ENCODE data around the gene PTGER3. TPM values are rescaled to one million over a fixed set of nuclear protein-coding genes. Genes with fewer than 3 reads are reported as not detected.
"Not testable (repeated sequence)": the region's sequence is repeated elsewhere in the genome, so short reads cannot be mapped to it uniquely, and the experiment has no call there.

The PTGER3 gene
- polyA plus RNA-seq, 1 of the 3 experiments (the other 2 are of a cell fraction) = 1.9 TPM

GRCh38 chr1:70987497-70987896 is 60.1 kb downstream of the PTGER3 start (continued):
- TF ChIP-seq IRF3 (IDR thresholded peaks at IDR 0.05; ENCODE audit: low read depth, low read length) (no peak), RXRA (IDR thresholded peaks at IDR 0.05; ENCODE audit: borderline replicate concordance, low read depth) (no peak), ZBTB33 (IDR thresholded peaks at IDR 0.05; ENCODE audit: borderline replicate concordance, low read depth) (no peak), USF2 (IDR thresholded peaks at IDR 0.05; ENCODE audit: borderline replicate concordance, low read depth, low read length) (no peak)

- H3K9ac ChIP-seq; H2AFZ ChIP-seq (ENCODE audit: low read depth); H3K4me1 ChIP-seq (ENCODE audit: control insufficient read depth in 1 of 2, insufficient read depth in 2 of 2, low read depth in 1 of 2, low read length in 1 of 2); H4K20me1 ChIP-seq (ENCODE audit: insufficient read depth); H3K9me3 ChIP-seq; H3F3A ChIP-seq (replicated peaks; ENCODE audit: insufficient read depth); H3K4me3 ChIP-seq (ENCODE audit: low read depth in 2 of 2, low read length in 1 of 2); H3K36me3 ChIP-seq (replicated peaks in 1 of 2; ENCODE audit: control insufficient read depth in 1 of 2, insufficient read depth in 2 of 2, low read length in 1 of 2); H3K4me2 ChIP-seq; POLR2A ChIA-PET; H3K27ac ChIP-seq (ENCODE audit: low read depth in 2 of 2, low read length in 1 of 2); DNase-seq; H3K9me2 ChIP-seq; H3K79me2 ChIP-seq (ENCODE audit: insufficient read depth); H3K27me3 ChIP-seq (ENCODE audit: insufficient read depth): not testable (repeated sequence)
- 78% methylated on average over 5 of the region's 5 CpGs for WGBS (ENCODE audit: low lambda C conversion rate)
- CTCF ChIA-PET = interaction anchor here (0.6 to 1.3 kb wide), 4 partner anchors 14 to 57 kb away, joined by 3 read pairs; no protein-coding TSS in a partner anchor
Measured at GRCh38 chr1:70985776-70986225, 61.8 kb downstream of the PTGER3 start.

- H3K36me3 ChIP-seq (replicated peaks in 1 of 2; ENCODE audit: control insufficient read depth in 1 of 2, insufficient read depth in 2 of 2, low read length in 1 of 2); H2AFZ ChIP-seq (ENCODE audit: low read depth); H3K4me2 ChIP-seq; POLR2A ChIA-PET; H3K9me3 ChIP-seq; H3K27ac ChIP-seq (ENCODE audit: low read depth in 2 of 2, low read length in 1 of 2); H3K4me1 ChIP-seq (ENCODE audit: control insufficient read depth in 1 of 2, insufficient read depth in 2 of 2, low read depth in 1 of 2, low read length in 1 of 2); H3K79me2 ChIP-seq (ENCODE audit: insufficient read depth); H3K9ac ChIP-seq; H3K27me3 ChIP-seq (ENCODE audit: insufficient read depth); DNase-seq; H3K9me2 ChIP-seq; H3F3A ChIP-seq (replicated peaks; ENCODE audit: insufficient read depth); H4K20me1 ChIP-seq (ENCODE audit: insufficient read depth); H3K4me3 ChIP-seq (ENCODE audit: low read depth in 2 of 2, low read length in 1 of 2): not testable (repeated sequence)
- CTCF ChIA-PET = interaction anchor here (0.6 to 1.3 kb wide), 5 partner anchors 14 to 65 kb away, joined by 3 read pairs; no protein-coding TSS in a partner anchor
- 44% methylated on average over 2 of the region's 2 CpGs for WGBS (ENCODE audit: low lambda C conversion rate)
Measured at GRCh38 chr1:70985278-70985677, 62.3 kb downstream of the PTGER3 start.

All from SK-N-SH (cell line).